CD4-positive, alpha-beta memory T cell (primary cell): ENCODE results near the gene RPL18A. TPM values are rescaled to one million over a fixed set of nuclear protein-coding genes. Genes with fewer than 3 reads are reported as not detected.

Experiments
- CTCF ChIA-PET: fragments of 350-600 bp; sonication (Branson Sonifier 250); formaldehyde crosslinking; loops from one replicate; lab custom pipeline; 2021; ENCODE audit warnings: inconsistent platforms; ENCODE audit not compliant: partially characterized antibody; lab: Charles Lee
- POLR2A ChIA-PET: fragments of 350-600 bp; sonication (Branson Sonifier 250); formaldehyde crosslinking; loops from one replicate; lab custom pipeline; 2021; ENCODE audit not compliant: partially characterized antibody; lab: Charles Lee
- DNase-seq, 5 donors: peaks; one replicate each; pipeline versions ENCODE4 v3.0.0 to v3.0.0-alpha.2; 2020 to 2022; ENCODE audit warnings: mixed read lengths in 1 of 5
- H3K27ac ChIP-seq: one replicate; pipeline ENCODE4 v1.7.0; 2013; ENCODE audit warnings: low read depth, low read length
- H3K27me3 ChIP-seq: 2 replicates; pipeline ENCODE4 v1.7.0; 2013; ENCODE audit warnings: mild to moderate bottlenecking, low read length, moderate library complexity; ENCODE audit not compliant: insufficient read depth
- H3K36me3 ChIP-seq: 2 replicates; pipeline ENCODE4 v1.7.0; 2013; ENCODE audit warnings: mild to moderate bottlenecking, low read length, moderate library complexity; ENCODE audit not compliant: insufficient read depth
- H3K4me1 ChIP-seq: 2 replicates; pipeline ENCODE4 v1.7.0; 2013; ENCODE audit warnings: mild to moderate bottlenecking, low read length, moderate library complexity; ENCODE audit not compliant: insufficient read depth
- H3K4me3 ChIP-seq, 2 donors: one replicate each; pipeline ENCODE4 v1.7.0; 2013; ENCODE audit warnings: low read length in 2 of 2, mild to moderate bottlenecking in 1 of 2
- H3K9me3 ChIP-seq, 2 donors: one replicate each; pipeline ENCODE4 v1.7.0; 2013; ENCODE audit warnings: low read length in 2 of 2, control low read depth in 1 of 2; ENCODE audit not compliant: control insufficient read depth in 1 of 2
- H3K27ac Mint-ChIP-seq, 7 donors: one replicate each; pipeline ENCODE4 v1.8.0; 2020 to 2021; ENCODE audit warnings: mixed read lengths in 7 of 7, mild to moderate bottlenecking in 6 of 7, inconsistent platforms in 3 of 7, moderate library complexity in 3 of 7
- H3K27me3 Mint-ChIP-seq, 2 donors: one replicate each; pipeline ENCODE4 v1.8.0; 2020 to 2021; ENCODE audit warnings: mixed read lengths in 2 of 2
- H3K36me3 Mint-ChIP-seq, 2 donors: one replicate each; pipeline ENCODE4 v1.8.0; 2020 to 2021; ENCODE audit warnings: mixed read lengths in 2 of 2, inconsistent platforms in 1 of 2, mild to moderate bottlenecking in 1 of 2
- H3K4me1 Mint-ChIP-seq, 4 donors: one replicate each; pipeline ENCODE4 v1.8.0; 2020 to 2021; ENCODE audit warnings: mixed read lengths in 4 of 4, mild to moderate bottlenecking in 1 of 4
- H3K4me3 Mint-ChIP-seq, 8 donors: one replicate each; pipeline ENCODE4 v1.8.0; 2020 to 2021; ENCODE audit warnings: mixed read lengths in 8 of 8, mild to moderate bottlenecking in 7 of 8, moderate library complexity in 6 of 8, inconsistent platforms in 3 of 8
- H3K9me3 Mint-ChIP-seq, 8 donors: one replicate each; pipeline ENCODE4 v1.8.0; 2020 to 2021; ENCODE audit warnings: mixed read lengths in 8 of 8, mild to moderate bottlenecking in 5 of 8, inconsistent platforms in 3 of 8, moderate library complexity in 1 of 8
- intact Hi-C: fragments of 100-400 bp; cut with micrococcal nuclease; formaldehyde crosslinking; loops from one replicate; pipeline ENCODE4 v1.15.1; 2023
- polyA plus RNA-seq, 2 donors: library from polyadenylated mRNA; unstranded; fragments of 300-500 nt; fragmentation: Illumina TruSeq; gene quantifications; one replicate each; pipeline ENCODE4 v1.2.3, GENCODE V29; 2021
- total RNA-seq, 2 experiments: library from RNA; stranded (reverse); gene quantifications; one replicate each; pipeline ENCODE4 v1.2.3, GENCODE V29; 2021

The RPL18A gene
- total and polyA plus RNA-seq, 4 experiments from 2014 or later: 3,084 to 4,119 (median 3,151) TPM

- no peak for DNase-seq
- CTCF ChIA-PET: interaction anchor here (3.2 to 11.3 kb wide), 3 partner anchors 10 to 73 kb away, joined by 17 to 306 read pairs (median 49); partner anchors contain the start of genes CCDC124, JAK3 and SLC5A5
- H3K4me1 Mint-ChIP-seq: peaks cover 15 to 39% (median 26%) of the 10 kb centered on the region in 4 donors
- peak overlapping the region; percentile 91 to 100 for H3K4me3 ChIP-seq
- H3K27ac ChIP-seq: peak overlapping the region; percentile 79
- POLR2A ChIA-PET: interaction anchor here (1.0 to 8.1 kb wide), 9 partner anchors 11 to 158 kb away, joined by 3 to 340 read pairs (median 17); partner anchors contain the start of genes CCDC124, FCHO1, MAP1S and SLC5A5
- H3K36me3 Mint-ChIP-seq: peaks cover 32 to 40% of the 10 kb centered on the region in 2 donors
- H3K4me3 Mint-ChIP-seq: peak overlapping the region; percentile 98 to 100 (median 100)
- H3K9me3 ChIP-seq: no peaks in the 10 kb centered on the region
- H3K36me3 ChIP-seq: peaks cover 43% of the 10 kb centered on the region
- H3K4me1 ChIP-seq: peaks cover 29% of the 10 kb centered on the region
- H3K27ac Mint-ChIP-seq: peak overlapping the region; percentile 69 to 99 (median 88)
- no peaks in the 10 kb centered on the region for H3K27me3 ChIP-seq
- no peaks in the 10 kb centered on the region for H3K27me3 Mint-ChIP-seq
- H3K9me3 Mint-ChIP-seq: peaks cover 0 to 2% (median 0%) of the 10 kb centered on the region in 8 donors
- intact Hi-C loops: no loop called here
Observed at GRCh38 chr19:17860993-17861360, 1.3 kb downstream of the RPL18A start.

GRCh38 chr19:17861542-17862402 is 2.1 kb downstream of the RPL18A start:
- H3K4me1 ChIP-seq: peaks cover 29% of the 10 kb centered on the region
- Mint-ChIP-seq H3K4me3 (peak overlapping the region; percentile 98 to 100 (median 100)), H3K36me3 (peaks cover 32 to 40% of the 10 kb centered on the region in 2 donors), H3K4me1 (peaks cover 16 to 39% (median 26%) of the 10 kb centered on the region in 4 donors), H3K27me3 (no peaks in the 10 kb centered on the region), H3K9me3 (peaks cover 0 to under 1% (median 0%) of the 10 kb centered on the region in 8 donors), H3K27ac (peak overlapping the region; percentile 69 to 99 (median 88))
- no peaks in the 10 kb centered on the region for H3K9me3 ChIP-seq
- DNase-seq: no peak
- H3K27ac ChIP-seq: peak overlapping the region; percentile 79
- H3K27me3 ChIP-seq: no peaks in the 10 kb centered on the region
- H3K4me3 ChIP-seq: no peak overlapping the region
- POLR2A ChIA-PET: interaction anchor here (1.4 to 8.1 kb wide), 7 partner anchors 10 to 142 kb away, joined by 3 to 340 read pairs (median 27); partner anchors contain the start of genes CCDC124, FCHO1, MAP1S and SLC5A5
- CTCF ChIA-PET: interaction anchor here (4.0 to 11.3 kb wide), 2 partner anchors 9 to 72 kb away, joined by 17 to 306 read pairs; partner anchors contain the start of genes CCDC124 and SLC5A5
- intact Hi-C loops: no loop called here
- peaks cover 43% of the 10 kb centered on the region for H3K36me3 ChIP-seq

- Mint-ChIP-seq H3K4me1 (peaks cover 16 to 39% (median 26%) of the 10 kb centered on the region in 4 donors), H3K36me3 (peaks cover 32 to 40% of the 10 kb centered on the region in 2 donors), H3K4me3 (peak overlapping the region in 5 of 8 donors; percentile 49 to 69 (median 54)), H3K9me3 (no peaks in the 10 kb centered on the region), H3K27ac (peak overlapping the region in 3 of 7 donors; percentile 22 to 67 (median 59)), H3K27me3 (no peaks in the 10 kb centered on the region)
- H3K4me3 ChIP-seq: no peak overlapping the region
- CTCF ChIA-PET: interaction anchor here (0.7 to 0.8 kb wide), 2 partner anchors 13 to 70 kb away, joined by 3 to 6 read pairs; partner anchors contain the start of gene CCDC124
- POLR2A ChIA-PET: interaction anchor here (1.5 to 2.1 kb wide), 3 partner anchors 9 to 70 kb away, joined by 3 to 13 read pairs (median 9); partner anchors contain the start of genes CCDC124 and SLC5A5
- peaks cover 29% of the 10 kb centered on the region for H3K4me1 ChIP-seq
- intact Hi-C loops: no loop called here
- peaks cover 43% of the 10 kb centered on the region for H3K36me3 ChIP-seq
- DNase-seq: no peak
- H3K27ac ChIP-seq: no peak overlapping the region
- H3K27me3 ChIP-seq: no peaks in the 10 kb centered on the region
- no peaks in the 10 kb centered on the region for H3K9me3 ChIP-seq
Observed at GRCh38 chr19:17862711-17863519, 3.2 kb downstream of the RPL18A start.

- Histone ChIP-seq H3K27me3 (no peaks in the 10 kb centered on the region), H3K36me3 (peaks cover 43% of the 10 kb centered on the region), H3K27ac (no peak overlapping the region), H3K4me3 (no peak overlapping the region), H3K4me1 (peaks cover 29% of the 10 kb centered on the region), H3K9me3 (no peaks in the 10 kb centered on the region)
- intact Hi-C loops: no loop called here
- no peak for DNase-seq
- Mint-ChIP-seq H3K36me3 (peaks cover 32 to 40% of the 10 kb centered on the region in 2 donors), H3K9me3 (no peaks in the 10 kb centered on the region), H3K27me3 (no peaks in the 10 kb centered on the region), H3K4me3 (peak overlapping the region in 5 of 8 donors; percentile 35 to 54 (median 49)), H3K4me1 (peaks cover 16 to 39% (median 26%) of the 10 kb centered on the region in 4 donors), H3K27ac (peak overlapping the region in 4 of 7 donors; percentile 22 to 67 (median 30))
- ChIA-PET CTCF (interaction anchor here (0.7 to 0.8 kb wide), 2 partner anchors 13 to 69 kb away, joined by 3 to 6 read pairs; partner anchors contain the start of gene CCDC124), POLR2A (interaction anchor here (1.5 to 2.1 kb wide), 3 partner anchors 8 to 69 kb away, joined by 3 to 13 read pairs (median 9); partner anchors contain the start of genes CCDC124 and SLC5A5)
Observed at GRCh38 chr19:17863520-17864182, 3.9 kb downstream of the RPL18A start.

GRCh38 chr19:17865364-17866311 is 5.9 kb downstream of the RPL18A start:
- Mint-ChIP-seq H3K27ac (peak overlapping the region in 5 of 7 donors; percentile 4 to 68 (median 56)), H3K4me3 (no peak overlapping the region), H3K36me3 (peaks cover 26 to 29% of the 10 kb centered on the region in 2 donors), H3K27me3 (no peaks in the 10 kb centered on the region), H3K9me3 (no peaks in the 10 kb centered on the region), H3K4me1 (peaks cover 10 to 24% (median 15%) of the 10 kb centered on the region in 4 donors)
- Histone ChIP-seq H3K36me3 (peaks cover 43% of the 10 kb centered on the region), H3K4me3 (no peak overlapping the region), H3K27ac (no peak overlapping the region), H3K4me1 (peaks cover 19% of the 10 kb centered on the region), H3K27me3 (no peaks in the 10 kb centered on the region), H3K9me3 (no peaks in the 10 kb centered on the region)
- ChIA-PET POLR2A (interaction anchor here (0.6 to 1.7 kb wide), 8 partner anchors 9 to 231 kb away, joined by 3 to 8 read pairs (median 3); partner anchors contain the start of genes CCDC124 and JAK3), CTCF (interaction anchor here (1.2 to 1.8 kb wide), 2 partner anchors 67 to 73 kb away, joined by 4 to 5 read pairs; partner anchors contain the start of gene CCDC124)
- intact Hi-C loops: no loop called here
- no peak for DNase-seq
